Breast epithelium (tissue), 3 donors: Measurements from ENCODE around the gene DACH1.

Experiments
- CTCF ChIP-seq, 3 donors: fragments of 450-650 bp; IDR thresholded peaks; one replicate each; pipeline ENCODE4 v1.5.1; 2016 to 2017; ENCODE audit warnings: antibody characterized with exemption in 3 of 3, mild to moderate bottlenecking in 3 of 3, moderate library complexity in 3 of 3
- POLR2A ChIP-seq: fragments of 450-650 bp; IDR thresholded peaks from one replicate; pipeline ENCODE4 v1.6.1; 2016; ENCODE audit warnings: antibody characterized with exemption, mild to moderate bottlenecking, moderate library complexity
- POLR2AphosphoS5 ChIP-seq, 3 donors: sonication (generic); formaldehyde crosslinking; IDR thresholded peaks; one replicate each; pipeline ENCODE4 v1.6.1; 2017; ENCODE audit warnings: antibody characterized with exemption in 3 of 3

GRCh38 chr13:71758828-71759227 is 108.2 kb downstream of the DACH1 start:
- TF ChIP-seq POLR2A (no peak), CTCF (IDR thresholded peaks at IDR 0.05) (no peak), POLR2AphosphoS5 (IDR thresholded peaks at IDR 0.05) (no peak)
